ENCODE results near the gene ARHGEF5. TPM values are rescaled to one million over a fixed set of nuclear protein-coding genes. Genes with fewer than 3 reads are reported as not detected.

Gene ARHGEF5
- polyA plus RNA-seq, 1 of the 3 experiments (the other 2 are of a cell fraction): 0.07 TPM

GRCh38 chr7:144390481-144390880, 35.3 kb downstream of the ARHGEF5 start:
- H2AFZ ChIP-seq (ENCODE audit: low read depth): no peak overlapping the region
- POLR2A ChIA-PET: no interaction called here
- 22% methylated on average over 7 of the region's 7 CpGs for WGBS (ENCODE audit: low lambda C conversion rate)

GRCh38 chr7:144391014-144391413, 35.8 kb downstream of the ARHGEF5 start:
- no peak for DNase-seq
- H3K9me3 ChIP-seq: no peaks in the 10 kb centered on the region
- no peaks in the 10 kb centered on the region for H4K20me1 ChIP-seq (ENCODE audit: insufficient read depth)
- no peak for TF ChIP-seq MEF2A (IDR thresholded peaks at IDR 0.05; ENCODE audit: borderline replicate concordance, low read depth)
- TF ChIP-seq RFX5 (IDR thresholded peaks at IDR 0.05; ENCODE audit: low read length): no peak
- no peak overlapping the region for H3K4me3 ChIP-seq (ENCODE audit: low read depth in 2 of 2, low read length in 1 of 2)
- H3F3A ChIP-seq (replicated peaks; ENCODE audit: insufficient read depth): no peaks in the 10 kb centered on the region
- no peaks in the 10 kb centered on the region for H3K9me2 ChIP-seq
- no peaks in the 10 kb centered on the region for H3K79me2 ChIP-seq (ENCODE audit: insufficient read depth)
- no peak overlapping the region for H3K4me2 ChIP-seq
- CTCF ChIA-PET: interaction anchor here (0.6 to 4.1 kb wide), 13 partner anchors 9 to 216 kb away, joined by 3 to 48 read pairs (median 6); partner anchors contain the start of gene NOBOX
- no peaks in the 10 kb centered on the region for H3K36me3 ChIP-seq (replicated peaks in 1 of 2; ENCODE audit: control insufficient read depth in 1 of 2, insufficient read depth in 2 of 2, low read length in 1 of 2)
- WGBS (ENCODE audit: low lambda C conversion rate): 52% methylated on average over 4 of the region's 4 CpGs
- H3K27ac ChIP-seq (ENCODE audit: low read depth in 2 of 2, low read length in 1 of 2): no peak overlapping the region
- POLR2A ChIA-PET: no interaction called here
- H2AFZ ChIP-seq (ENCODE audit: low read depth): no peak overlapping the region
- H3K4me1 ChIP-seq (ENCODE audit: control insufficient read depth in 1 of 2, insufficient read depth in 2 of 2, low read depth in 1 of 2, low read length in 1 of 2): no peaks in the 10 kb centered on the region
- no peak overlapping the region for H3K9ac ChIP-seq
- peaks cover 22% of the 10 kb centered on the region; the same call in 1 of the 2 replicates for H3K27me3 ChIP-seq (ENCODE audit: insufficient read depth)

More at GRCh38 chr7:144390481-144390880, 35.3 kb downstream of the ARHGEF5 start:
- no peaks in the 10 kb centered on the region for H3K4me1 ChIP-seq (ENCODE audit: control insufficient read depth in 1 of 2, insufficient read depth in 2 of 2, low read depth in 1 of 2, low read length in 1 of 2)
- H3K9me3 ChIP-seq: no peaks in the 10 kb centered on the region
- H3K79me2 ChIP-seq (ENCODE audit: insufficient read depth): no peaks in the 10 kb centered on the region
- peaks cover 17% of the 10 kb centered on the region; the same call in 1 of the 2 replicates for H3K27me3 ChIP-seq (ENCODE audit: insufficient read depth)
- no peaks in the 10 kb centered on the region for H4K20me1 ChIP-seq (ENCODE audit: insufficient read depth)
- DNase-seq: no peak
- CTCF ChIA-PET: interaction anchor here (0.6 to 4.1 kb wide), 6 partner anchors 9 to 215 kb away, joined by 3 to 48 read pairs (median 8); partner anchors contain the start of gene NOBOX
- H3K36me3 ChIP-seq (replicated peaks in 1 of 2; ENCODE audit: control insufficient read depth in 1 of 2, insufficient read depth in 2 of 2, low read length in 1 of 2): no peaks in the 10 kb centered on the region
- no peak for TF ChIP-seq PBX3 (IDR thresholded peaks at IDR 0.05)
- TF ChIP-seq ELF1 (IDR thresholded peaks at IDR 0.05): no peak
- TF ChIP-seq SIN3A (IDR thresholded peaks at IDR 0.05; ENCODE audit: borderline replicate concordance, low read depth, low read length): no peak
- TF ChIP-seq EP300 (IDR thresholded peaks at IDR 0.05; ENCODE audit: borderline replicate concordance in 1 of 2, low read depth in 1 of 2, low read length in 1 of 2): no peak
- no peak for TF ChIP-seq REST (IDR thresholded peaks at IDR 0.05; ENCODE audit: low read depth, low read length)
- no peak for TF ChIP-seq CHD2 (IDR thresholded peaks at IDR 0.05; ENCODE audit: low read length, partially characterized antibody)
- TF ChIP-seq POLR2AphosphoS5 (IDR thresholded peaks at IDR 0.05; ENCODE audit: low read depth, low read length): no peak
- TF ChIP-seq JUND (IDR thresholded peaks at IDR 0.05): no peak
- no peak overlapping the region for H3K4me3 ChIP-seq (ENCODE audit: low read depth in 2 of 2, low read length in 1 of 2)
- H3K27ac ChIP-seq (ENCODE audit: low read depth in 2 of 2, low read length in 1 of 2): no peak overlapping the region
- no peaks in the 10 kb centered on the region for H3K9me2 ChIP-seq
- H3F3A ChIP-seq (replicated peaks; ENCODE audit: insufficient read depth): no peaks in the 10 kb centered on the region
- no peak overlapping the region for H3K9ac ChIP-seq
- no peak overlapping the region for H3K4me2 ChIP-seq
